Colonic mucosa (tissue), 4 donors: ENCODE measurements around the gene SLC7A4. TPM values are rescaled to one million over a fixed set of nuclear protein-coding genes. Genes with fewer than 3 reads are reported as not detected.

Experiments
- DNase-seq: peaks from one replicate; pipeline ENCODE4 v3.0.0-alpha.2; 2020
- H3K27ac ChIP-seq: fragments of 200-600 bp; one replicate; pipeline ENCODE4 v1.8.0; 2021
- H3K27me3 ChIP-seq: fragments of 200-600 bp; one replicate; pipeline ENCODE4 v1.8.0; 2021
- H3K36me3 ChIP-seq: fragments of 200-600 bp; one replicate; pipeline ENCODE4 v1.8.0; 2021
- H3K4me1 ChIP-seq: fragments of 200-600 bp; one replicate; pipeline ENCODE4 v1.8.0; 2021; ENCODE audit warnings: mild to moderate bottlenecking
- H3K4me3 ChIP-seq: fragments of 200-600 bp; one replicate; pipeline ENCODE4 v1.8.0; 2021
- H3K9ac ChIP-seq, 2 donors: one replicate each; pipeline ENCODE4 v1.7.0; 2013; ENCODE audit warnings: control low read depth in 2 of 2, low read depth in 2 of 2, low read length in 2 of 2
- H3K9me3 ChIP-seq: fragments of 200-600 bp; one replicate; pipeline ENCODE4 v1.8.0; 2021
- intact Hi-C: fragments of 100-400 bp; cut with DNase I; formaldehyde crosslinking; loops from one replicate; pipeline ENCODE4 v1.14.1; 2022
- total RNA-seq, 2 donors: library from RNA; stranded (reverse); fragmentation: NEBNext Ultra II Directional in 1 of 2; extraction: Animal tissue kit (Norgen Biotek cat#: 25700) in 1 of 2; gene quantifications; one replicate each; pipeline ENCODE4 v1.2.1, GENCODE V29; 2021
- TF ChIP-seq, protein P1 (sequence below): fragments of 200-600 bp; IDR thresholded peaks from one replicate; pipeline ENCODE4 v1.8.0; 2022; ENCODE audit warnings: antibody characterized with exemption, mild to moderate bottlenecking
- donor health status: healthy.
- donor health status: DM: no; HTN: no; CAD: no.
- donor health status: DM: no; HTN: no; CAD: no.

The SLC7A4 gene
- total RNA-seq, 2 donors from 2014 or later, result 3.3 to 3.9 TPM

DNA sequence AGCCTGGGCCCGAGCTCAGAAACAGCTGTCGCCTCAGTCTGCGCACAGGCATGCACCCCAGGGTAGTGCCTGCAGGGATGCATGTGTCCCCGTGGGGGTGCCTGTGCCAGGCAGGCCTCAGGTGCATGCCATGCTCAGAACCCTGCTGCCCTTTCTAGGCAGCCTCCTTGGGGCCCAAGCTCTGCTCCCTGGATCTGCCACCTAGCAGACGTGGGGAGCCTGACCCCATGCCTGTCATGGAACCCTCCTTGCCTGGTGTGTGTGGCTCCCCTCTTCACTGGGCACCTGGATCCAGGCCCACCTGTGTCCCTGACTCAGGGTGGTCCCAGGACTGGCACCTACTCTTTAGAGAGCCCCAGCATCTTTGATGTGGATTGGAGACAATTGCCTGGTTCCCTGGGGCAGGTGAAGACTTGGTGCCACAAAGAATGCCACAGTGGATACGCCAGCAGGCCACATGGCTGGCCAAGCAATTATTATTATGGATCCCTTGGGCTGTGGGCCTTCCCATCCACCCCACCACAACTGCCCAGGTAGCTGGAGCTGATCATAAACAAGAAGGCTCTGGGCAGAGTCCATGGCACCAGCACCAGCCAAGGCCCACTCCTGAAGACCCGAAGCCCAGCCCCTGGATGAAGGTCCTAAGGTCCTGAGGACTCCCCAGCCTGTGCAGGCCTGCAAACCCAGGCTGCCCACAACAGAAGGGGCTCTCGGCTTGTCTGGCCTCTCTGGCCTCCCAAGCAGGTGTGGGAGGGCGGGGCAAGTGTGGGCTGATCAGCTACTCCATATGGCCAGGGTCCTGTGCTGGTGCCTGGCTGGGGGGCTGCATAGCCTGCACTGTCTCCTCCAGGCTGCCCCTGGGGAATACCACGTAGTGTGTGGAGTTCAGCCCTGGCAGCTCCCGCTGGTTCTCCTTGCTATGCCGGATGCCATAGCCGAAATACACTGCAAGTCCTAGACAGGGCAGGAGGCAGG lies 3.8 kb downstream of the SLC7A4 start:
- Histone ChIP-seq H3K9ac (no peak overlapping the region), H3K27ac (no peak overlapping the region), H3K36me3 (no peaks in the 10 kb centered on the region), H3K4me1 (no peaks in the 10 kb centered on the region), H3K27me3 (peaks cover 13% of the 10 kb centered on the region), H3K9me3 (no peaks in the 10 kb centered on the region), H3K4me3 (no peak overlapping the region)
- TF ChIP-seq, protein P1, sequence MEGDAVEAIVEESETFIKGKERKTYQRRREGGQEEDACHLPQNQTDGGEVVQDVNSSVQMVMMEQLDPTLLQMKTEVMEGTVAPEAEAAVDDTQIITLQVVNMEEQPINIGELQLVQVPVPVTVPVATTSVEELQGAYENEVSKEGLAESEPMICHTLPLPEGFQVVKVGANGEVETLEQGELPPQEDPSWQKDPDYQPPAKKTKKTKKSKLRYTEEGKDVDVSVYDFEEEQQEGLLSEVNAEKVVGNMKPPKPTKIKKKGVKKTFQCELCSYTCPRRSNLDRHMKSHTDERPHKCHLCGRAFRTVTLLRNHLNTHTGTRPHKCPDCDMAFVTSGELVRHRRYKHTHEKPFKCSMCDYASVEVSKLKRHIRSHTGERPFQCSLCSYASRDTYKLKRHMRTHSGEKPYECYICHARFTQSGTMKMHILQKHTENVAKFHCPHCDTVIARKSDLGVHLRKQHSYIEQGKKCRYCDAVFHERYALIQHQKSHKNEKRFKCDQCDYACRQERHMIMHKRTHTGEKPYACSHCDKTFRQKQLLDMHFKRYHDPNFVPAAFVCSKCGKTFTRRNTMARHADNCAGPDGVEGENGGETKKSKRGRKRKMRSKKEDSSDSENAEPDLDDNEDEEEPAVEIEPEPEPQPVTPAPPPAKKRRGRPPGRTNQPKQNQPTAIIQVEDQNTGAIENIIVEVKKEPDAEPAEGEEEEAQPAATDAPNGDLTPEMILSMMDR, result no peak
- intact Hi-C loops, result no loop called here
- no peak for DNase-seq

- DNase-seq, result no peak
These were observed 5.3 kb downstream of the SLC7A4 start for GRCh38 chr22:21026783-21027692.

GRCh38 chr22:21025763-21026755 lies 6.3 kb downstream of the SLC7A4 start:
- DNase-seq, result no peak
- TF ChIP-seq, protein P1, result no peak
- Histone ChIP-seq H3K27me3 (no peaks in the 10 kb centered on the region), H3K36me3 (no peaks in the 10 kb centered on the region), H3K27ac (no peak overlapping the region), H3K9me3 (no peaks in the 10 kb centered on the region), H3K4me1 (no peaks in the 10 kb centered on the region), H3K9ac (no peak overlapping the region), H3K4me3 (no peak overlapping the region)
- intact Hi-C loops, result no loop called here

More at GRCh38 chr22:21026783-21027692, 5.3 kb downstream of the SLC7A4 start:
- no peak overlapping the region for H3K27ac ChIP-seq
- H3K36me3 ChIP-seq, result no peaks in the 10 kb centered on the region
- TF ChIP-seq, protein P1, result no peak
- H3K9ac ChIP-seq, result no peak overlapping the region
- H3K27me3 ChIP-seq, result peaks cover 9% of the 10 kb centered on the region
- intact Hi-C loops, result no loop called here
- H3K9me3 ChIP-seq, result no peaks in the 10 kb centered on the region
- H3K4me1 ChIP-seq, result no peaks in the 10 kb centered on the region
- H3K4me3 ChIP-seq, result no peak overlapping the region

DNA sequence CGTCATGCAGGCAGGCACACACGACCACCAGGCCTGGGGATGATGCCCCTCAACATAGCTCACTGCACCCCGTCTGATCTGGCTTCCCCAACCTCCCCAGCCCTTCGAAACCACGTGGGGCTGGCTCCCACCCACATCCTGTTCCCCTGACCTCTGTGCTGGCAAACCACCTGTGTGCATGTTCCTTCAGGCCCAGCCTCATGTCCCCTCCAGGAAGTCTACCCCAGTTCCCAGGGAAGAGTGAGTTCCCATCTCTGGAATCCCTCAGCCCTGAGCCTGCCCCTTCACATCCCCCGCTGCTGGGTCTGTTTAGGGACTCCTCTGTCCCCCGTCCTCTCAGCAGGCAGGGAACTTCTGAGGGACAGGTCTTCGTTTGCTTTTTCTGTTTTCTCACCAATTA lies 7.1 kb downstream of the SLC7A4 start:
- Histone ChIP-seq H3K27ac (no peak overlapping the region), H3K4me3 (no peak overlapping the region), H3K9me3 (no peaks in the 10 kb centered on the region), H3K27me3 (no peaks in the 10 kb centered on the region), H3K36me3 (no peaks in the 10 kb centered on the region), H3K4me1 (no peaks in the 10 kb centered on the region), H3K9ac (no peak overlapping the region)
- TF ChIP-seq, protein P1, result no peak
- DNase-seq, result no peak
- intact Hi-C loops, result no loop called here
